SK-N-SH treated with all-trans-retinoic acid at 6 μM for 48 hours (cell line): ENCODE results near the gene PPM1D.
A peak's percentile ranks its signal among the peaks of the same experiment; 100 is the strongest.

Experiments
- ATAC-seq: fragments of 200-7000 bp; cut with Tn5 transposase; 3 replicates; pipeline ENCODE4 v1.9.1; 2020; ENCODE audit warnings: mild to moderate bottlenecking, moderate library complexity
- ARNTL ChIP-seq: fragments of 450-650 bp; formaldehyde crosslinking; IDR thresholded peaks from 2 replicates; pipeline ENCODE4 v1.5.0; 2020; ENCODE audit warnings: low read depth, mild to moderate bottlenecking, moderate library complexity, borderline replicate concordance
- BACH2 ChIP-seq: fragments of 250-450 bp; sonication (Bioruptor Pico); IDR thresholded peaks from 2 replicates; pipeline ENCODE4 v1.9.0; 2021; ENCODE audit warnings: mild to moderate bottlenecking, borderline replicate concordance
- CSDC2 ChIP-seq: fragments of 250-450 bp; sonication (Bioruptor Pico); IDR thresholded peaks from 2 replicates; pipeline ENCODE4 v1.5.0; 2020; ENCODE audit warnings: mild to moderate bottlenecking, moderate library complexity
- ESRRG ChIP-seq: fragments of 250-450 bp; sonication (Bioruptor Pico); IDR thresholded peaks from 2 replicates; pipeline ENCODE4 v1.6.1; 2021; ENCODE audit warnings: mild to moderate bottlenecking
- GLIS3 ChIP-seq: fragments of 250-450 bp; sonication (Bioruptor Pico); IDR thresholded peaks from 2 replicates; pipeline ENCODE4 v1.5.0; 2020; ENCODE audit warnings: mild to moderate bottlenecking, moderate library complexity
- ISL1 ChIP-seq: fragments of 250-450 bp; sonication (Bioruptor Pico); IDR thresholded peaks from 2 replicates; pipeline ENCODE4 v2.1.2; 2022; ENCODE audit warnings: mild to moderate bottlenecking, moderate library complexity
- OSR1 ChIP-seq: fragments of 250-450 bp; sonication (Bioruptor Pico); IDR thresholded peaks from 2 replicates; pipeline ENCODE4 v1.8.0; 2022; ENCODE audit warnings: moderate library complexity, mild to moderate bottlenecking, inconsistent platforms
- PPARA ChIP-seq: fragments of 250-450 bp; sonication (Bioruptor Pico); IDR thresholded peaks from 2 replicates; pipeline ENCODE4 v1.5.0; 2020; ENCODE audit warnings: mild to moderate bottlenecking, borderline replicate concordance
- RARB ChIP-seq: fragments of 250-450 bp; sonication (Bioruptor Pico); IDR thresholded peaks from 2 replicates; pipeline ENCODE4 v1.8.0; 2021; ENCODE audit warnings: mild to moderate bottlenecking, moderate library complexity
- TCF4 ChIP-seq: fragments of 250-450 bp; sonication (Bioruptor Pico); IDR thresholded peaks from 2 replicates; pipeline ENCODE4 v1.8.0; 2021; ENCODE audit warnings: mild to moderate bottlenecking, moderate library complexity, borderline replicate concordance
- TOX ChIP-seq: fragments of 250-450 bp; sonication (Bioruptor Pico); IDR thresholded peaks from 2 replicates; pipeline ENCODE4 v1.8.0; 2021; ENCODE audit warnings: mild to moderate bottlenecking, moderate library complexity, borderline replicate concordance
- ZC3H10 ChIP-seq: fragments of 250-450 bp; sonication (Bioruptor Pico); IDR thresholded peaks from 2 replicates; pipeline ENCODE4 v1.5.1; 2021; ENCODE audit warnings: mild to moderate bottlenecking, moderate library complexity
- ZFP3 ChIP-seq: fragments of 250-450 bp; sonication (Bioruptor Pico); IDR thresholded peaks from 2 replicates; pipeline ENCODE4 v1.5.0; 2020; ENCODE audit warnings: mild to moderate bottlenecking, moderate library complexity
- ZNF565 ChIP-seq: fragments of 450-650 bp; formaldehyde crosslinking; conservative IDR thresholded peaks from 2 replicates; pipeline ENCODE4 v1.5.0; 2020; ENCODE audit warnings: low read depth, mild to moderate bottlenecking, moderate library complexity
- TF ChIP-seq, protein P1 (sequence below): fragments of 250-450 bp; sonication (Bioruptor Pico); IDR thresholded peaks from 2 replicates; pipeline ENCODE4 v1.5.0; 2020; ENCODE audit warnings: mild to moderate bottlenecking, moderate library complexity
- TF ChIP-seq, protein P2 (sequence below): fragments of 250-450 bp; sonication (Bioruptor Pico); IDR thresholded peaks from 2 replicates; pipeline ENCODE4 v1.5.1; 2021; ENCODE audit warnings: mild to moderate bottlenecking, moderate library complexity
- TF ChIP-seq, protein P3 (sequence below): fragments of 250-450 bp; sonication (Bioruptor Pico); IDR thresholded peaks from 2 replicates; pipeline ENCODE4 v1.5.1; 2020; ENCODE audit warnings: low read depth, mild to moderate bottlenecking, moderate library complexity
- TF ChIP-seq, protein P4 (sequence below): fragments of 250-450 bp; sonication (Bioruptor Pico); IDR thresholded peaks from 2 replicates; pipeline ENCODE4 v1.8.0; 2020; ENCODE audit warnings: mild to moderate bottlenecking, moderate library complexity, borderline replicate concordance
- TF ChIP-seq, protein P5 (sequence below): fragments of 250-450 bp; sonication (Bioruptor Pico); IDR thresholded peaks from 2 replicates; pipeline ENCODE4 v1.8.0; 2021; ENCODE audit warnings: low read depth, mild to moderate bottlenecking, moderate library complexity, borderline replicate concordance

PPM1D gene

DNA sequence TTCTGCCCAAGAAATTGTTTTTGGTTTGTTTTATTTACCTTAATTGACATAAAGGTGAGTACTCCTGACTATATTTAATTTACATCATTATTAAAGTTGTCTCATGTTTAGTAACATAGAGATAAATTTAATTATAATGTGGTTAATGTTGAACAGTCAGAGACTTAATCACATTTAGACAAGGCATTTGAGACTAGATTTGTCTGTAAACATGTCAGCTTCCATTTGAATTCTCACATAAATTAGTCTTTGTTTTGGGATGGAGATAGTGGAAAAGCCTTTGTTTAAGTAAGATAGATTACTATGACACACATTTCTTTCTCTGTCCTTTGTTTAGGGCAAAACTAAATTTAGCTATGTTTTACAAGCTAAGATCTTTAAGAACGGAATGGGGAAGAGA lies 59.2 kb downstream of the PPM1D start:
- no peak for TF ChIP-seq CSDC2
- TF ChIP-seq OSR1 (CRISPR knock-in tag), result no peak
- TF ChIP-seq ZC3H10, result peak; percentile 92; the same call in 1 of the 2 replicates
- TF ChIP-seq, protein P1, sequence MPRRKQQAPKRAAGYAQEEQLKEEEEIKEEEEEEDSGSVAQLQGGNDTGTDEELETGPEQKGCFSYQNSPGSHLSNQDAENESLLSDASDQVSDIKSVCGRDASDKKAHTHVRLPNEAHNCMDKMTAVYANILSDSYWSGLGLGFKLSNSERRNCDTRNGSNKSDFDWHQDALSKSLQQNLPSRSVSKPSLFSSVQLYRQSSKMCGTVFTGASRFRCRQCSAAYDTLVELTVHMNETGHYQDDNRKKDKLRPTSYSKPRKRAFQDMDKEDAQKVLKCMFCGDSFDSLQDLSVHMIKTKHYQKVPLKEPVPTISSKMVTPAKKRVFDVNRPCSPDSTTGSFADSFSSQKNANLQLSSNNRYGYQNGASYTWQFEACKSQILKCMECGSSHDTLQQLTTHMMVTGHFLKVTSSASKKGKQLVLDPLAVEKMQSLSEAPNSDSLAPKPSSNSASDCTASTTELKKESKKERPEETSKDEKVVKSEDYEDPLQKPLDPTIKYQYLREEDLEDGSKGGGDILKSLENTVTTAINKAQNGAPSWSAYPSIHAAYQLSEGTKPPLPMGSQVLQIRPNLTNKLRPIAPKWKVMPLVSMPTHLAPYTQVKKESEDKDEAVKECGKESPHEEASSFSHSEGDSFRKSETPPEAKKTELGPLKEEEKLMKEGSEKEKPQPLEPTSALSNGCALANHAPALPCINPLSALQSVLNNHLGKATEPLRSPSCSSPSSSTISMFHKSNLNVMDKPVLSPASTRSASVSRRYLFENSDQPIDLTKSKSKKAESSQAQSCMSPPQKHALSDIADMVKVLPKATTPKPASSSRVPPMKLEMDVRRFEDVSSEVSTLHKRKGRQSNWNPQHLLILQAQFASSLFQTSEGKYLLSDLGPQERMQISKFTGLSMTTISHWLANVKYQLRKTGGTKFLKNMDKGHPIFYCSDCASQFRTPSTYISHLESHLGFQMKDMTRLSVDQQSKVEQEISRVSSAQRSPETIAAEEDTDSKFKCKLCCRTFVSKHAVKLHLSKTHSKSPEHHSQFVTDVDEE, result no peak; the same call in 1 of the 2 replicates
- TF ChIP-seq ZNF565, result no peak
- no peak for TF ChIP-seq ESRRG (CRISPR knock-in tag)
- TF ChIP-seq TOX (CRISPR knock-in tag), result no peak
- TF ChIP-seq, protein P2, sequence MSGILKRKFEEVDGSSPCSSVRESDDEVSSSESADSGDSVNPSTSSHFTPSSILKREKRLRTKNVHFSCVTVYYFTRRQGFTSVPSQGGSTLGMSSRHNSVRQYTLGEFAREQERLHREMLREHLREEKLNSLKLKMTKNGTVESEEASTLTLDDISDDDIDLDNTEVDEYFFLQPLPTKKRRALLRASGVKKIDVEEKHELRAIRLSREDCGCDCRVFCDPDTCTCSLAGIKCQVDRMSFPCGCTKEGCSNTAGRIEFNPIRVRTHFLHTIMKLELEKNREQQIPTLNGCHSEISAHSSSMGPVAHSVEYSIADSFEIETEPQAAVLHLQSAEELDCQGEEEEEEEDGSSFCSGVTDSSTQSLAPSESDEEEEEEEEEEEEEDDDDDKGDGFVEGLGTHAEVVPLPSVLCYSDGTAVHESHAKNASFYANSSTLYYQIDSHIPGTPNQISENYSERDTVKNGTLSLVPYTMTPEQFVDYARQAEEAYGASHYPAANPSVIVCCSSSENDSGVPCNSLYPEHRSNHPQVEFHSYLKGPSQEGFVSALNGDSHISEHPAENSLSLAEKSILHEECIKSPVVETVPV, result 0 out of 2 replicates have a peak, but pooled peaks have one; percentile 75
- no peak for TF ChIP-seq PPARA (CRISPR knock-in tag)
- TF ChIP-seq BACH2, result no peak
- TF ChIP-seq, protein P3, sequence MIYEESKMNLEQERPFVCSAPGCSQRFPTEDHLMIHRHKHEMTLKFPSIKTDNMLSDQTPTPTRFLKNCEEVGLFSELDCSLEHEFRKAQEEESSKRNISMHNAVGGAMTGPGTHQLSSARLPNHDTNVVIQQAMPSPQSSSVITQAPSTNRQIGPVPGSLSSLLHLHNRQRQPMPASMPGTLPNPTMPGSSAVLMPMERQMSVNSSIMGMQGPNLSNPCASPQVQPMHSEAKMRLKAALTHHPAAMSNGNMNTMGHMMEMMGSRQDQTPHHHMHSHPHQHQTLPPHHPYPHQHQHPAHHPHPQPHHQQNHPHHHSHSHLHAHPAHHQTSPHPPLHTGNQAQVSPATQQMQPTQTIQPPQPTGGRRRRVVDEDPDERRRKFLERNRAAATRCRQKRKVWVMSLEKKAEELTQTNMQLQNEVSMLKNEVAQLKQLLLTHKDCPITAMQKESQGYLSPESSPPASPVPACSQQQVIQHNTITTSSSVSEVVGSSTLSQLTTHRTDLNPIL, result peak; percentile 70; the same call in 1 of the 2 replicates
- no peak for TF ChIP-seq ZFP3 (CRISPR knock-in tag)
- peak; percentile 55; the same call in 1 of the 2 replicates for TF ChIP-seq TCF4
- peak; percentile 87 for TF ChIP-seq ISL1
- TF ChIP-seq GLIS3, result no peak
- TF ChIP-seq, protein P4, sequence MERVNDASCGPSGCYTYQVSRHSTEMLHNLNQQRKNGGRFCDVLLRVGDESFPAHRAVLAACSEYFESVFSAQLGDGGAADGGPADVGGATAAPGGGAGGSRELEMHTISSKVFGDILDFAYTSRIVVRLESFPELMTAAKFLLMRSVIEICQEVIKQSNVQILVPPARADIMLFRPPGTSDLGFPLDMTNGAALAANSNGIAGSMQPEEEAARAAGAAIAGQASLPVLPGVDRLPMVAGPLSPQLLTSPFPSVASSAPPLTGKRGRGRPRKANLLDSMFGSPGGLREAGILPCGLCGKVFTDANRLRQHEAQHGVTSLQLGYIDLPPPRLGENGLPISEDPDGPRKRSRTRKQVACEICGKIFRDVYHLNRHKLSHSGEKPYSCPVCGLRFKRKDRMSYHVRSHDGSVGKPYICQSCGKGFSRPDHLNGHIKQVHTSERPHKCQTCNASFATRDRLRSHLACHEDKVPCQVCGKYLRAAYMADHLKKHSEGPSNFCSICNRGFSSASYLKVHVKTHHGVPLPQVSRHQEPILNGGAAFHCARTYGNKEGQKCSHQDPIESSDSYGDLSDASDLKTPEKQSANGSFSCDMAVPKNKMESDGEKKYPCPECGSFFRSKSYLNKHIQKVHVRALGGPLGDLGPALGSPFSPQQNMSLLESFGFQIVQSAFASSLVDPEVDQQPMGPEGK (CRISPR knock-in tag), result no peak
- TF ChIP-seq, protein P5, sequence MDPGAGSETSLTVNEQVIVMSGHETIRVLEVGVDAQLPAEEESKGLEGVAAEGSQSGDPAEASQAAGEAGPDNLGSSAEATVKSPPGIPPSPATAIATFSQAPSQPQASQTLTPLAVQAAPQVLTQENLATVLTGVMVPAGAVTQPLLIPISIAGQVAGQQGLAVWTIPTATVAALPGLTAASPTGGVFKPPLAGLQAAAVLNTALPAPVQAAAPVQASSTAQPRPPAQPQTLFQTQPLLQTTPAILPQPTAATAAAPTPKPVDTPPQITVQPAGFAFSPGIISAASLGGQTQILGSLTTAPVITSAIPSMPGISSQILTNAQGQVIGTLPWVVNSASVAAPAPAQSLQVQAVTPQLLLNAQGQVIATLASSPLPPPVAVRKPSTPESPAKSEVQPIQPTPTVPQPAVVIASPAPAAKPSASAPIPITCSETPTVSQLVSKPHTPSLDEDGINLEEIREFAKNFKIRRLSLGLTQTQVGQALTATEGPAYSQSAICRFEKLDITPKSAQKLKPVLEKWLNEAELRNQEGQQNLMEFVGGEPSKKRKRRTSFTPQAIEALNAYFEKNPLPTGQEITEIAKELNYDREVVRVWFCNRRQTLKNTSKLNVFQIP (CRISPR knock-in tag), result no peak
- peak; percentile 48; the same call in 2 of the 3 replicates for ATAC-seq

DNA sequence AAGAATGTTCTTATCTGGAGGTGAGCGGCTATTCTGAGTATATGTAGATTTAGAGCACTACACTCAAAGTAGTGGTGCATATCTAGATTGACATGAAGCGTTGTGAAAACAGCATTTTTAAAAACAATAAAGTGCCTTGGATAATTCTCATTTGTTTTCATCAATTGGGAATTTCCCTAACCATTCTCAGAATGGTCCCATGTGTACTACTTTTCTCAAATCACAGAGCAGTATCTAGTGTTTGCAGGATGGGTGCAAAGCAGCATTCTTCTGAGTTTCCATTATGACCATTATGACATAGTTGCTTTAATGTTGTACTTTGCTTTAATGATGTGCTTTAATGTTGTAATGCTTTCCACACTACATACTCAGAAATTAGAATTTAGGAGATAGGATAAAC lies 61.5 kb downstream of the PPM1D start:
- ATAC-seq, result no peak
- TF ChIP-seq, protein P3, result no peak
- TF ChIP-seq, protein P5 (CRISPR knock-in tag), result no peak
- TF ChIP-seq GLIS3 (no peak), ZNF565 (no peak), ARNTL (CRISPR knock-in tag) (no peak), RARB (CRISPR knock-in tag) (no peak)
- TF ChIP-seq, protein P2, result no peak
- TF ChIP-seq, all 23 proteins: peak for 0
